ENCODE measurements around the gene PFKFB3. TPM values are rescaled to one million over a fixed set of nuclear protein-coding genes. Genes with fewer than 3 reads are reported as not detected.
A peak's percentile ranks its signal among the peaks of the same experiment; 100 is the strongest.

Gene PFKFB3
- total and polyA plus RNA-seq, 9 of the 15 experiments (the other 6 are each of a cell fraction or from before 2014, with no cell fraction given) = 0.46 to 21.6 (median 7.8) TPM

DNA sequence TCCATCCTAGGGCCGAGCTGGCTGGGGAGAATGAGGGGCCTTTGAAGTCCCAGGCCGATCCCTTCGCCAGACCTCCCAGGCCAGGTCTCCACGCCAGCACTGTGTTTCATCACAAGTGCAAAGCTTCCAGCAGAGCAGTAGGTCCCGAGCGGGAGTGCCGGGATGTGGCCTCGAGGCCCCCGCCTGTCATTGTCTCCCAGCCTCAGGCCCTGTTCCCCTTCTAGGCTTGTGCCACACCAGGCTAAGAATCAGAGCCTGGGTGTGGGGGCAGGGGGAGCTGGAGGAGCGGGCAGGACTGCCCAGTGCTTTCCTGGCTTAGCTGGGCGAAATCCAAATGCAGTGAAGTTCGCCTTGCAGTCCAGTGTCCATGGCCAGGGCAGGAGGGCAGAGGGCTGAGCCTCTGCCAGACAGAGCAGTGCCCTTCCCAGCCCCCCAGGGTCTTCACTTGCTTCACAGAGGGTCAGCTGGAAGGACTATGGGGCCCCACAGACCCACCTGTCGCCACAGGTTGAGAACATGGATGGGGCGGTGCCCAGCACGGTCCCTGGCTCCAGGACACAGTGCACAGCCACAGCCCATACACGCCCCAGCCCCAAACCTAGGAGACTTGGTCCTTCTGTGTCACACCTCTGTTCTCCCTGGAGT is 20.2 kb upstream of the PFKFB3 start:
- WGBS (ENCODE audit: insufficient coverage, low coverage, missing lambda C conversion rate) = 86% methylated on average over 15 of the region's 16 CpGs
- no TSS peak for BruUV-seq (replicated peaks)
- no peak overlapping the region for H2AFZ ChIP-seq (ENCODE audit: low read depth, low read length)
- no peak overlapping the region for H3K4me2 ChIP-seq (ENCODE audit: insufficient read depth, low read length)
- peaks cover 20% of the 10 kb centered on the region for H3K79me2 ChIP-seq (ENCODE audit: control insufficient read depth, insufficient read depth, low read length)
- no peak overlapping the region for H3K27ac ChIP-seq (ENCODE audit: extremely low read depth, low read depth, low read length)
- H3K36me3 ChIP-seq (ENCODE audit: control insufficient read depth, insufficient read depth, low read length) = no peaks in the 10 kb centered on the region
- FAIRE-seq (no peak), ATAC-seq (no peak; the same call in 1 of the 3 replicates), DNase-seq (ENCODE audit: extremely low read depth in 1 of 4, low spot score in 3 of 4) (no peak)
- H4K20me1 ChIP-seq (replicated peaks; ENCODE audit: control insufficient read depth, insufficient read depth, low read length) = peaks cover 38% of the 10 kb centered on the region
- H3K9me3 ChIP-seq (replicated peaks; ENCODE audit: control insufficient read depth, insufficient read depth, low read depth, low read length) = no peaks in the 10 kb centered on the region
- no peak overlapping the region; a peak in 1 of 4 replicates for H3K9ac ChIP-seq (ENCODE audit: insufficient read depth in 1 of 2, low read depth in 2 of 2, low read length in 2 of 2)
- H3K4me1 ChIP-seq (replicated peaks in 1 of 2; ENCODE audit: control insufficient read depth in 2 of 2, insufficient read depth in 2 of 2, low read length in 2 of 2) = peaks cover 6 to 23% of the 10 kb centered on the region in 2 experiments; a peak in 3 of 5 replicates
- TF ChIP-seq, protein P1, sequence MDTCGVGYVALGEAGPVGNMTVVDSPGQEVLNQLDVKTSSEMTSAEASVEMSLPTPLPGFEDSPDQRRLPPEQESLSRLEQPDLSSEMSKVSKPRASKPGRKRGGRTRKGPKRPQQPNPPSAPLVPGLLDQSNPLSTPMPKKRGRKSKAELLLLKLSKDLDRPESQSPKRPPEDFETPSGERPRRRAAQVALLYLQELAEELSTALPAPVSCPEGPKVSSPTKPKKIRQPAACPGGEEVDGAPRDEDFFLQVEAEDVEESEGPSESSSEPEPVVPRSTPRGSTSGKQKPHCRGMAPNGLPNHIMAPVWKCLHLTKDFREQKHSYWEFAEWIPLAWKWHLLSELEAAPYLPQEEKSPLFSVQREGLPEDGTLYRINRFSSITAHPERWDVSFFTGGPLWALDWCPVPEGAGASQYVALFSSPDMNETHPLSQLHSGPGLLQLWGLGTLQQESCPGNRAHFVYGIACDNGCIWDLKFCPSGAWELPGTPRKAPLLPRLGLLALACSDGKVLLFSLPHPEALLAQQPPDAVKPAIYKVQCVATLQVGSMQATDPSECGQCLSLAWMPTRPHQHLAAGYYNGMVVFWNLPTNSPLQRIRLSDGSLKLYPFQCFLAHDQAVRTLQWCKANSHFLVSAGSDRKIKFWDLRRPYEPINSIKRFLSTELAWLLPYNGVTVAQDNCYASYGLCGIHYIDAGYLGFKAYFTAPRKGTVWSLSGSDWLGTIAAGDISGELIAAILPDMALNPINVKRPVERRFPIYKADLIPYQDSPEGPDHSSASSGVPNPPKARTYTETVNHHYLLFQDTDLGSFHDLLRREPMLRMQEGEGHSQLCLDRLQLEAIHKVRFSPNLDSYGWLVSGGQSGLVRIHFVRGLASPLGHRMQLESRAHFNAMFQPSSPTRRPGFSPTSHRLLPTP (IDR thresholded peaks at IDR 0.05; ENCODE audit: borderline replicate concordance, extremely low read depth, insufficient read length) = no peak
- TF ChIP-seq DDX20 (tag; IDR thresholded peaks at IDR 0.05; ENCODE audit: low read depth) (no peak), RBM22 (IDR thresholded peaks at IDR 0.05; ENCODE audit: low read depth, low read length, poor library complexity, severe bottlenecking) (peak; percentile 54), POLR2G (IDR thresholded peaks at IDR 0.05; ENCODE audit: low read depth, low read length) (peak; percentile 73), ZNF586 (CRISPR knock-in tag; conservative IDR thresholded peaks at IDR 0.05) (no peak)
- CTCF ChIA-PET (ENCODE audit: low intra/inter-chr PET ratio) = no interaction called here
- H3K27me3 ChIP-seq (ENCODE audit: control insufficient read depth in 2 of 2, insufficient read depth in 2 of 2, low read length in 2 of 2) = no peaks in the 10 kb centered on the region
- in situ Hi-C loops (cut with MboI) = no loop called here
- peaks cover 3% of the 10 kb centered on the region for H3K9me1 ChIP-seq (ENCODE audit: control insufficient read depth, insufficient read depth, low read length)
- POLR2A ChIA-PET = interaction anchor here (0.7 to 0.9 kb wide), 2 partner anchors 20 to 62 kb away, joined by 3 read pairs; partner anchors contain the start of gene PFKFB3
- intact Hi-C loops (cut with micrococcal nuclease) = no loop called here
- no peak overlapping the region for H3K4me3 ChIP-seq
